ENCODE results near the gene KRTDAP.

- TF ChIP-seq THAP12 (CRISPR knock-in tag; IDR thresholded peaks at IDR 0.05) = no peak
- TF ChIP-seq MAX (CRISPR knock-in tag; IDR thresholded peaks at IDR 0.05) = no peak
- no peak for TF ChIP-seq CTCF (IDR thresholded peaks at IDR 0.05 in 2 of 3, conservative IDR thresholded peaks at IDR 0.05 in 1 of 3; ENCODE audit: insufficient read depth in 2 of 3, low read depth in 1 of 3, low read length in 3 of 3)
- no peak for TF ChIP-seq BHLHE40 (IDR thresholded peaks at IDR 0.05; ENCODE audit: low read length)
- TF ChIP-seq EP300 (IDR thresholded peaks at IDR 0.05; ENCODE audit: low read length) = no peak
- no peak for TF ChIP-seq CEBPB (tag; IDR thresholded peaks at IDR 0.05)
- TF ChIP-seq E2F8 (IDR thresholded peaks at IDR 0.05; ENCODE audit: low read depth, partially characterized antibody) = no peak
These were observed 16.2 kb downstream of the KRTDAP start for GRCh38 chr19:35474104-35474503.

All from K562 (cell line).